Endothelial cell of umbilical vein (primary cell): ENCODE results near the gene RBMS1. TPM values are rescaled to one million over a fixed set of nuclear protein-coding genes. Genes with fewer than 3 reads are reported as not detected.

Experiments
- BruUV-seq: library from RNA; stranded (reverse); fragments of 400-500 nt; replicated peaks from 2 replicates; lab custom pipeline; 2021; lab: Mats Ljungman, UMichigan
- CTCF ChIA-PET: fragments of 300-600, 350-600 bp; sonication (Branson Sonifier 250); formaldehyde crosslinking; loops from one replicate; lab custom pipeline; 2021; ENCODE audit warnings: antibody characterized with exemption, inconsistent platforms; lab: Charles Lee
- POLR2A ChIA-PET: fragments of 300-600, 350-600 bp; sonication (Branson Sonifier 250); formaldehyde crosslinking; loops from one replicate; lab custom pipeline; 2021; ENCODE audit warnings: antibody characterized with exemption, inconsistent platforms; lab: Charles Lee
- DNase-seq: peaks from one replicate; pipeline ENCODE4 v3.0.0-alpha.2; 2011; ENCODE audit warnings: low read depth, low spot score
- FAIRE-seq: peaks from 2 replicates; lab custom pipeline; 2011; peaks lifted over from hg19 to GRCh38; lab: Jason Lieb, UNC
- H2AFZ ChIP-seq: 2 replicates; pipeline ENCODE4 v1.6.0; 2012; ENCODE audit warnings: low read depth, low read length, control low read depth, inconsistent platforms
- H3K27ac ChIP-seq: 2 replicates; pipeline ENCODE4 v1.5.1; 2011; ENCODE audit warnings: low read depth, mild to moderate bottlenecking, control low read depth, low read length, moderate library complexity; ENCODE audit not compliant: insufficient read depth
- H3K27me3 ChIP-seq, 2 experiments: 2 replicates each; pipeline versions ENCODE4 v1.6.0 to v1.6.1; 2011; ENCODE audit warnings: low read length in 2 of 2, mixed read lengths in 1 of 2; ENCODE audit not compliant: control insufficient read depth in 2 of 2, insufficient read depth in 2 of 2
- H3K36me3 ChIP-seq, 2 experiments: 2 replicates in 1 of 2; 3 replicates in 1 of 2; pipeline ENCODE4 v1.5.1; 2011; ENCODE audit warnings: low read length in 2 of 2, mild to moderate bottlenecking in 1 of 2, moderate library complexity in 1 of 2; ENCODE audit not compliant: control insufficient read depth in 2 of 2, insufficient read depth in 2 of 2; ENCODE audit errors: extremely low read depth in 1 of 2
- H3K4me1 ChIP-seq: 3 replicates; pipeline ENCODE4 v1.5.1; 2011; ENCODE audit warnings: mild to moderate bottlenecking, low read length; ENCODE audit not compliant: control insufficient read depth, insufficient read depth; ENCODE audit errors: extremely low read depth
- H3K4me2 ChIP-seq: 2 replicates; pipeline ENCODE4 v1.6.1; 2011; ENCODE audit warnings: low read length, control low read depth, mixed read lengths; ENCODE audit not compliant: insufficient read depth
- H3K4me3 ChIP-seq, 3 experiments: fragments of 200-600 bp in 1 of 3; sonication (generic), shearing (Covaris generic) in 1 of 3; replicated peaks in 1 of 3; 2 replicates each; pipeline ENCODE4 v1.5.1; 2011 to 2016; ENCODE audit warnings: control low read depth in 3 of 3, low read length in 3 of 3, mild to moderate bottlenecking in 2 of 3, inconsistent platforms in 1 of 3, low read depth in 1 of 3, moderate library complexity in 1 of 3; ENCODE audit not compliant: insufficient read depth in 1 of 3
- H3K79me2 ChIP-seq: 2 replicates; pipeline ENCODE4 v1.6.0; 2012; ENCODE audit warnings: low read length, inconsistent platforms; ENCODE audit not compliant: control insufficient read depth, insufficient read depth
- H3K9ac ChIP-seq: replicated peaks from 2 replicates; pipeline ENCODE3; 2011; ENCODE audit warnings: low read length, control low read depth; ENCODE audit not compliant: insufficient read depth; ENCODE audit errors: extremely low read depth
- H3K9me1 ChIP-seq: replicated peaks from 3 replicates; pipeline ENCODE4 v1.6.0; 2011; ENCODE audit warnings: mild to moderate bottlenecking, low read length; ENCODE audit not compliant: control insufficient read depth, insufficient read depth; ENCODE audit errors: extremely low read depth
- H3K9me3 ChIP-seq: replicated peaks from 2 replicates; pipeline ENCODE4 v1.5.1; 2012; ENCODE audit warnings: low read length, inconsistent platforms; ENCODE audit not compliant: control insufficient read depth, insufficient read depth
- H4K20me1 ChIP-seq: replicated peaks from 2 replicates; pipeline ENCODE3; 2011; ENCODE audit warnings: mild to moderate bottlenecking, low read length; ENCODE audit not compliant: control insufficient read depth, insufficient read depth; ENCODE audit errors: extremely low read depth
- CTCF ChIP-seq, 2 donors: IDR thresholded peaks; 1 replicate in 1 of 2; 2 replicates in 1 of 2; pipeline ENCODE4 v1.5.1; 2011; ENCODE audit warnings: low read length in 2 of 2, mild to moderate bottlenecking in 2 of 2, moderate library complexity in 2 of 2, control low read depth in 1 of 2, inconsistent platforms in 1 of 2, low read depth in 1 of 2; ENCODE audit not compliant: insufficient read depth in 1 of 2; ENCODE audit errors: extremely low read depth in 1 of 2
- EZH2 ChIP-seq: IDR thresholded peaks from 2 replicates; pipeline ENCODE4 v1.6.1; 2012; ENCODE audit warnings: borderline replicate concordance, low read depth, mild to moderate bottlenecking, moderate library complexity, low read length, inconsistent platforms; ENCODE audit not compliant: severe bottlenecking
- FOS ChIP-seq: IDR thresholded peaks from 2 replicates; pipeline ENCODE4 v1.6.1; 2011; ENCODE audit warnings: mild to moderate bottlenecking, low read length, moderate library complexity, borderline replicate concordance; ENCODE audit not compliant: insufficient read depth
- GATA2 ChIP-seq: IDR thresholded peaks from 2 replicates; pipeline ENCODE4 v1.7.0; 2011; ENCODE audit warnings: low read depth, mild to moderate bottlenecking, moderate library complexity, mixed read lengths, low read length; ENCODE audit not compliant: insufficient read length, insufficient read depth
- JUN ChIP-seq: IDR thresholded peaks from 2 replicates; pipeline ENCODE4 v1.6.1; 2011; ENCODE audit warnings: borderline replicate concordance, low read depth; ENCODE audit not compliant: insufficient read length, insufficient read depth
- MAX ChIP-seq: IDR thresholded peaks from 2 replicates; pipeline ENCODE4 v1.6.1; 2011; ENCODE audit not compliant: insufficient read depth, insufficient read length
- MYC ChIP-seq: IDR thresholded peaks from one replicate; pipeline ENCODE4 v1.6.1; 2011; ENCODE audit warnings: mild to moderate bottlenecking, low read depth, low read length
- POLR2A ChIP-seq: IDR thresholded peaks from 2 replicates; pipeline ENCODE4 v1.6.1; 2012; ENCODE audit warnings: low read depth, mild to moderate bottlenecking, control low read depth, low read length
- POLR2AphosphoS5 ChIP-seq: IDR thresholded peaks from 2 replicates; pipeline ENCODE4 v1.6.1; 2012; ENCODE audit warnings: low read depth, mild to moderate bottlenecking, control low read depth, low read length, moderate library complexity; ENCODE audit not compliant: insufficient read depth
- dilution Hi-C: fragments of 300-500 bp; cut with MboI; formaldehyde crosslinking; loops from one replicate; pipeline ENCODE4 v1.15.0; 2019; ENCODE audit warnings: low sequenced_read_pairs; ENCODE audit not compliant: extremely low pct_ligation_motif_present
- intact Hi-C: fragments of 100-400 bp; cut with micrococcal nuclease; formaldehyde crosslinking; loops from one replicate; pipeline ENCODE4 v1.10.0; 2022
- polyA plus RNA-seq, 4 experiments: library from polyadenylated mRNA; depleted of rRNA in 3 of 4; stranded (reverse) in 3 of 4; unstranded in 1 of 4; fragments of >200 nt; gene quantifications; 2 replicates each; pipeline versions ENCODE4 v1.2.1 to v1.2.3, GENCODE V29; 2011 to 2012; ENCODE audit warnings: missing spikeins in 1 of 4
- total RNA-seq: library from RNA; stranded (reverse); gene quantifications from 2 replicates; pipeline ENCODE4 v1.2.3, GENCODE V29; 2021

RBMS1 gene
- total and polyA plus RNA-seq, 2 donors (not counting 3 experiments of a cell fraction or from before 2014, with no cell fraction given) = 60.0 to 93.3 TPM

DNA sequence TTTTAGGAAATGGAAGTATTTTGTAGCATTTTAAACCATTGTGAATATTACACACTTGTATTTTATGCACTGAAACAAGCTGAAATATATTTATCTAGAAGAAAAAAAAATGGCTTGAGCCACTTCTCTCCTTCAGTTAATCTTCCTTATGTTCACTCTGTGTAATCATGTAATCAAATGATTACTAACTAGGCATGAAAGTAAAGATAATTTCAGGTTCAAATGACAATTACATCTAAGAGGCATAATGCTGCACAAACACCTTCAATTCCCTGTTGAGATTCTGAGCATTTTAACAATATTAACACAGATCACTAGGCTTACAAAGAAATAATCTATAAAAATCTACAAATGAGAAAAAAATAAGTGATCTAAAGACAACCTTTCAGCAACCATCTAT lies 173.9 kb downstream of the RBMS1 start:
- TF ChIP-seq POLR2A = no peak
- TF ChIP-seq POLR2AphosphoS5 = no peak
- no peak for TF ChIP-seq MYC
- TF ChIP-seq EZH2 = no peak
- TF ChIP-seq MAX = no peak
- no peak for TF ChIP-seq JUN
- no peak for TF ChIP-seq CTCF (IDR thresholded peaks at IDR 0.05; ENCODE audit: extremely low read depth in 1 of 2, insufficient read depth in 1 of 2, low read depth in 1 of 2, low read length in 2 of 2)
- no peak for TF ChIP-seq FOS
- no peak for TF ChIP-seq GATA2
- BruUV-seq = no TSS peak
- ChIA-PET CTCF (no interaction called here), POLR2A (no interaction called here)
- no peak for DNase-seq
- peaks cover 20% of the 10 kb centered on the region for H3K4me1 ChIP-seq
- no peak overlapping the region for H3K9ac ChIP-seq
- dilution Hi-C loops (no loop called here), intact Hi-C loops (loop anchor here (5.0 kb wide), 1 partner anchor 673 kb away; no protein-coding TSS in a partner anchor)
- no peak overlapping the region for H3K4me3 ChIP-seq
- H3K27ac ChIP-seq = no peak overlapping the region
- no peak overlapping the region for H3K4me2 ChIP-seq
- no peaks in the 10 kb centered on the region for H4K20me1 ChIP-seq
- H3K27me3 ChIP-seq = no peaks in the 10 kb centered on the region
- FAIRE-seq = no peak
- peaks cover 86% of the 10 kb centered on the region for H3K79me2 ChIP-seq
- H2AFZ ChIP-seq = no peak overlapping the region
- no peaks in the 10 kb centered on the region for H3K9me3 ChIP-seq
- no peaks in the 10 kb centered on the region for H3K36me3 ChIP-seq
- H3K9me1 ChIP-seq = no peaks in the 10 kb centered on the region
